HG02885 (cell line): ENCODE results near the gene CFAP73.
"Not testable (repeated sequence)": the region's sequence is repeated elsewhere in the genome, so short reads cannot be mapped to it uniquely, and the experiment has no call there.

Experiments
- ATAC-seq: cut with Tn5 transposase; IDR thresholded peaks from one replicate; pipeline ENCODE4 v1.9.1; 2021; ENCODE audit warnings: mild to moderate bottlenecking; ENCODE audit not compliant: unreplicated experiment, poor library complexity

CFAP73 gene

DNA sequence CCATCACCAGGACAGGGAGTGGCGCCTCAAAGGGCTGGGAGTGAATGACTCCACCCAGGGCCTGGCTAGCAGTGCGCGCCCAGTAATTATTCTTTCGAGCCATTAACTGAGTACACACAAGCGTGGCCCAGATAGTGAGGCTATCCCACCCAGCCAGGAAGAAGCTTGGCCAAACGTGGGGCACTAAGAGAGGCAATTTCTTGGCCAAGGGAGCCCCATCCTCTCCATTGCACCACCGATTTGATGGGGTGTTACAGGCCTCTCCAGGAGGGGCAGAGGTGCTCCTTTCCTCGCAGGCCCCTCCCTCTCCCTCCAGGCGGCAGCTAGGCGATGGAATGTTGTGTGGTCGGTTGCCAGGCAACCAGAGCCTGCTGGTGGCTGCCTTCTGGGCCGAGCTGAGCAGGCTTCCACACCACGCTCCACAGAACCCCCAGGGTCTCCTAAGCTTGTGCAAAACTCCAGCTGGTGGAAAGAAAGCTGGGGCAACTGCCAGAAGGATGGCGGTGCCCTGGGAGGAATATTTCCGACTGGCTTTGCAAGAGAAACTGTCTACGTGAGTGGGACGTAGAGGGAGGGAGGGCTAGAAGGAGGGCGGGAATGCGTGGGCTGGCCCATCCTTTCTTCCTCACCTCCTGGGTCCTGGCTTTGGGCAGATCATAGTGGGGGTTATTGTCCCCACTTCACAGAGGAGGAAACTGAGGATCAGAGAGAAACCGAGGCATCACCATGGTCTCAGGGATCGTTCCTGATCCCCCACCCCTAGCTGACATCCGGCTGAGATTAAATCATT, at the start of gene CFAP73:
Gene CFAP73 (plus strand): TSS at position 364 of the 790 bp plus-strand sequence. CDS start 134 bp downstream, at position 498.
- ATAC-seq: no peak

DNA sequence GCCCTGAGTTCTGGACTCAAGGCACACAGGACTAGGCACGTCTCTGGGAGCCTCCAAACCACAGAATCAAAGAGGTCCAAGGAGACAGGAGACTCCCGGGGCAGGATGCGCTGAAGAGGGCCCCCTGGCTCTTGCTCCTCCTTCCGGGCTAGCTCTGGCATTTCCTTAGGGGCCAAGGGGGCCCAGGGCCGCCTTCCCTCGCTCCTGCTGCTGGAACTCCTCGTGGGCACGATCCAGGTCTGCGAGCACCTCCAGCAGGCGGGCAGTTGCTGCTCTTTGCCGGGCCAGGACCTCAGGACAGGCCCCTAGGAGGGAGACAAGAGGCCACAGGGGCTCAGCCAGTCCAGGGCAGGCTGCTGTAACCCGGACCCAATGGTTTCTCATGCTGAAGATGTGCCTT, 49.8 kb upstream of the CFAP73 start:
- no peak for ATAC-seq

DNA sequence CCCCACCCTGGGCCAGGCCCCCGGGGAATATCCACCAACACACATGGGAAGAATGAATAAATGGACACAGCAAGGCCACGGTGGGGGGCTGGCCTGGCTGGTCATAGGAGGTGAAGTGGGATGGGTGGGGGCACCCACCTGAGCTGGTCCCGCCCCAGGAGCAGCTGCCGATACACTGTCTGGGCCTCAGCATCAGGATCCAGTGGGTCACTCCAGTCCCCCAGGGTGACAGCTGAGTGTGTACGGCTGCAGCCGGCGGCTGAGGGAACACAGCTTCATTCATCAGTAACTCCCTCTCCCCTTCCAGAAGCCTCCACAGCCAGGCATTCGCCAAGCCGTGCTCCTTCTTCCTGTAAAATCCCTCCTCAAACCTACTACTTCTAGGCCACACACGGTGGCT, 47.8 kb upstream of the CFAP73 start:
- no peak for ATAC-seq

DNA sequence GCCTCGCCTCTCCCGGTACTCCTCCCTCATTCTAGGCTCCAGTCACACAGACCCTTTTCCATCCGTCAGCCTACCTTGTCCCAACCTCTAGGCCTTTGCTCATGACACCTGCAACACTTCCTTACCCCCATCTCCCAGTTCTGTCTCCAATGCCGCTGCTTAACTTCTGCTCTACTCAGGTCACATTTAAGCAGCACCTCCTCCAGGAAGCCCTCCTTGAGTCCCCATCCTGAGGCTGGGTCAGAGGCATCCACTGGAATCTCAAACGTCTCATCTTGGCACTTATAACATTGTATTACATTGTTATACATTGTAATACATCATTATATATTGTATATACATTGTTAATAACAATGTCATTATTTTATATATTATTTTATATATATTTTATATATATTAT, 46.7 kb upstream of the CFAP73 start:
- ATAC-seq: no peak

DNA sequence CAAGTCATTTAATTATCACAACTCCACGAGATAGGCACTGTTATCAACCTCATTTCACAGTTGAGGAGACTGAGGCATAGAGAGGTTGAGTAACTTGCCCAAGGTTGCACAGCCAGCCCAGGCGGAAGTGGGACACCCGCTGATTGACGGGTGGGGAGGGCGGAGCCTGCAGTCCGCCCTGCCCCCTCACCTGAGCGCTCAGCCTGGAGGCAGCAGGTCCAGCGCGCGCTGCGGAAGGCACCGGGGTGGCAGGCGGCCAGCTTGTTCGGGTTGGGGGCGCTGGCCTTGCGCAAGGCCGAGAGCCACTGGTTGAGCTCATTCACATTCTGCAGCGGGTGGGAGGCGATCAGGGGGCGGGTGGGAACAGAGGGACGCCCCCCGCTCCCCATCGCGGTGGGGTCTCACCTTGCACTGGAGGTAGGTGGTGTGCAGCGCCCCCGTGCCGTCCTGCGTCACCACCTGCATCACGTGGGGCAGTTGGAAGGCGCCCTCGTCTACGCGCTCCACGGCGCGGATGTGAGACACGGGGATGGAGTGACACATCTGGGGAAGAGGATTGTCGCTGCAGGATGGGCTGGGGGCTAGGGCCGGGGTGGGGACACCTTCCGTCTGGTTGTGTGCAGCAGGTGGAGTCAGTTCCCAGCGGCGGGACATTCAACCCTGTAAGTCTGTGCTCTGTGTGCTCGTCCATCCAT, 45.6 kb upstream of the CFAP73 start:
- peak; percentile 44 for ATAC-seq

DNA sequence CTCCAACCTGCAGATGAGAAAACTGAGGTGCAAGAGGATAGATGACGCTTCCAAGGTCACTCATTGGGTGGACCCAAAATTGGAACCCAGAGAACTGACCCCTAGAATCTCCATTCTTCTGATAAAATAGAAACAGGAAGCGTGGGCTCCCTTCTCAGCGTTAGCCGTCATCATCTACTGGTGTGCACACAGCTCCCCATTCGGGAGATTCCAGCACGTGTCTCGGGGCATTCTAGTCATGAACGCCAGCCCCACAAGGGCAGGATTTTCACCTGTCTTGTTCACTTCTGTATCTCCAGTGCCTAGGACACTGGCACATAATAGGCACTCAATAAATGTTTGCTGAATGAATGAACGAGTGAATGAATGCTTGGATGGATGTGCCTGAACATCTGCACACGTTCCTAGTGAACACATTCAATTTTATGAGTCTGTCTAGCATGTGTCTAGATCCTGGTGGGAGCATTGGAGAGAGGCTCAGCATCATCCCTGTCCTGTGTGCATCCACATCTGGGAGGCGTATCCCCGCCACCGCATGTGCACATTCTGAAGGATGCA, 44.5 kb upstream of the CFAP73 start:
- no peak for ATAC-seq

DNA sequence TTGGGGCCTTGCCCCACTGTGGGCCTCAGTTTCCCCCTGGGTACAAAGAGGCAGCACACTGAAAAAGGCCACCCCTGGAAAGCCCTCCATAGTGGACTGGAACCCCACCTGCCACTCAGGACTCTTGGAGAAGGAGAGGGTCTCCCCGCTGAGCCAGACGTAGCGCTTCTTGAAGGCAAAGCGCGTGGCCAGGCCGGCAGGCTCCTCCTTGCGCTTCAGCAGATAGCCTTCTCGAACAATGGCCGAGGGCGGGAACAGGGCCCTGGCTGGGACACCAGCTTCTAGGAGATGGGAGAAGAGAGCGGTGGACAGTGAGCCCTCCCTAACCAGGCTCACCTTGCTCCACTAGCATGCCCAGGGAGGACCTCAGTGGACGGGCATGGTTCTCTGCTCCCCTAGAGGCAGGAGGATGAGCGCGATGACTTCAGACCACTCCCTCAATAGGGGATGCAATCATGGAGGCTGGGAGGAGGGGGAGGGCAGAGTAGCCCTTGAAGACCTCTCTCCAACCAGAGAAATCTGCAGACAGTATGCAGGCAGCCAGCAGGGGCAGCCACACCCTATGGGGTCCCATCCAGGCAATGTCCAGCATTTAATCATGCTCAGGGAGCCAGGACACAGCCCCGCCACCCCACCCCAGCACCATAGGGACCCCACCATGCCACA, 43.8 kb upstream of the CFAP73 start:
- ATAC-seq: no peak

DNA sequence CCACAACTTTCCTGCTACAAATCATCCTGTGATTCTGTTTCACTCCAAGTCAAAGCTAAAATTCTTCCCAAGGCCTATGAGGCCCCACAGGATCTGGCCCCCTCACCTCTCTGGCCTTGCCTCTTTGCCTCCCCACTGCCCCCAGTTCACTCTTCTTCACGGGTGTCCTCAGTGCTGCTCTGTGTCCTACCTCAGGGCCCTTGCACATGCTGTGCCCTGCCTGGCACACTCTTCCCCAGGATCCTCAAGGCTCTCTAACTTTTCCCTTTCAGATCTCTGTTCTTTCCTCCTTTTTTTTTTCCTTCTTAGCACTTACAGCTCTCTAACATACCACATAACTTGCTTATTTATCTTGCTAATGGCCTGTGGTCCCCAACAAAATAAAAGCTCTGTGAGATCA, 43.2 kb upstream of the CFAP73 start:
- no peak for ATAC-seq

DNA sequence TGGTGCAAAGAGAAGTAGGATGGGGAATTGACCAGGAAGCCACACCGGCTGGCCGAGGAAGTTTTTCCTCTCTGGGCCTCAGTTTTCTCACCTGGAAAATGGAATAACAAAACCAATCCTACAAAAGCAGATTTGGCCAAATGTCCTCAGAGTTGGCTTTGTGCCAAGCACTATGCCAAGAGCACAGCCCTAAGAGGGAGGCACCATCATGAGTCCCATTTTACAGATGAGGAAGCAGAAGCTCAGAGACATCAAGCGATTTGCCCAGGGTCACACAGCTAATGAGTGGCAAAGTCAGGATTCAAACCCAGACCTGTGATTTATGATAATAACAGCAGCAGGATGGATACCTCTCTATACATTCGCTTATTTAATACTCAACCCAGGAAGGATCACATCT, 41.2 kb upstream of the CFAP73 start:
- no peak for ATAC-seq

DNA sequence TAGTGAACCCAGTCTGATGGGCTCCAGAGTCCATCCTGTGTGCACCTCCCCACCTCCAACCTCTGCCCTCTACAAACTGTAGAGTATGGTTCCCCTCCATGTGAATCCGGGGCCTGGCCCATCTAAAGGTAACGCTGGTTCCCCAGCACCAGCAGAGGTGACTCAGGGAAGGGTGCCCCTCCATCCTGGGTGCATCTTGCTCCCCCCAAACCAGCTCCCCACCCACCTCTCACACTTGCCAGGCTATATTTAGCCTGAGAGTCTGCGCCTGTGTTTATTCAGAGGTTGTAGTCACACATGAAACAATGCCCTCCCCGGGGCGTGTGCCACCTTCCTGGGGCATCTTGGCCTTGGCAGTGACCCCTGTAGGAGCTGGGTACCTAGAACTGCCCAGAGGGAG, 40.2 kb upstream of the CFAP73 start:
- no peak for ATAC-seq

DNA sequence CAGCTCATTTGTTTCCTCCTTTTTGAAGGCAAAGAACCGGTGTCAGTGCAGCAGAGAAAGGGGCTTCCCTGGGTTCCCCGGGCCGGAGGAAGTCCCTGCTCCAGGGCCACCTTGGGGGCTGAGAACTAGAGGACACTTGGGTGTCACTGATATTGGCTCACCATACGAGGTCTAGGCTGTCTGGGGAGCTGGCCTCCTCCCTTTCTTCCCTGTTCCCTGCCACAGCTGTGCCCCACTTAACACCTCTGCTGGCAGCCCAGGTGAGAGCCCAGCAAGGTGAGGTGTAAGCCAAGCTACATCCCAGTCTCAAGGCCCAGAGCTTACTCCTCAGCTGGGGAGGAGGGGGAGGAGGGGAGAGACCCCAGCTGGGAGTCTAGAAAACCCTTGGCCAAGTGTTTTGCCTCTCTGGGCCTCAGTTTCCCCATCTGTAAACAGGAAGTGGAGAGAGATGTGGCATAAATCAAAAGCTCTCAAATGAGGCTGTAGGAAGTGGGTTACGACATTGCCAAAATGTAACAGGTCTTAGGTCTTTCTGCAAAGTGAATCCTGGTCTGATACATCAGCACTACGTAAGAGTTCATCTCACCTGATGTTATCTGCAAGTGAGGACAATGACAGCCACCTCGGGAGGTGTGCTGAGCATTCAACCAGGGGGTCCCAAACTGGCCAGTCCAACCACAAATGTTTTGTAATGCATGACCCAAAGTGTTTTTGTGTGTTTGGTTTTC, 39.5 kb upstream of the CFAP73 start:
- no peak for ATAC-seq

DNA sequence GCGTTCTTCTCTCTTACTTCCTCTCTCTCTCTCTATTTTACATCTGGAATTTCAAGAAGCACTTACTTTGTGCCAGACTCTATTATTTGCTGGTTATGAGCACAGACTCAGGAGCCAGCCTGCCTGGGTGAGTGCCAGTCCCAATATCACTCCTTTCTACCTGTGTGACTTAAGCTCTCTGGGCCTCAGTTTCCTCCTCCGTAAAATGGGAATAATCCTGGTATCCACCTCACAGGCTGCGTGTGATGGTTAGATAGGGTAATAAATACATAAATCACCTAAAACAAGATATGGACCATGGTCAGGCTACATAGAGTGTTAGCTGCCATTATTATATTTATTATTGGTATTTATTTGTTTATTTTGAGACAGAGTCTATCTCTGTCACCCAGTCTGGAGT, 38.3 kb upstream of the CFAP73 start:
- no peak for ATAC-seq

DNA sequence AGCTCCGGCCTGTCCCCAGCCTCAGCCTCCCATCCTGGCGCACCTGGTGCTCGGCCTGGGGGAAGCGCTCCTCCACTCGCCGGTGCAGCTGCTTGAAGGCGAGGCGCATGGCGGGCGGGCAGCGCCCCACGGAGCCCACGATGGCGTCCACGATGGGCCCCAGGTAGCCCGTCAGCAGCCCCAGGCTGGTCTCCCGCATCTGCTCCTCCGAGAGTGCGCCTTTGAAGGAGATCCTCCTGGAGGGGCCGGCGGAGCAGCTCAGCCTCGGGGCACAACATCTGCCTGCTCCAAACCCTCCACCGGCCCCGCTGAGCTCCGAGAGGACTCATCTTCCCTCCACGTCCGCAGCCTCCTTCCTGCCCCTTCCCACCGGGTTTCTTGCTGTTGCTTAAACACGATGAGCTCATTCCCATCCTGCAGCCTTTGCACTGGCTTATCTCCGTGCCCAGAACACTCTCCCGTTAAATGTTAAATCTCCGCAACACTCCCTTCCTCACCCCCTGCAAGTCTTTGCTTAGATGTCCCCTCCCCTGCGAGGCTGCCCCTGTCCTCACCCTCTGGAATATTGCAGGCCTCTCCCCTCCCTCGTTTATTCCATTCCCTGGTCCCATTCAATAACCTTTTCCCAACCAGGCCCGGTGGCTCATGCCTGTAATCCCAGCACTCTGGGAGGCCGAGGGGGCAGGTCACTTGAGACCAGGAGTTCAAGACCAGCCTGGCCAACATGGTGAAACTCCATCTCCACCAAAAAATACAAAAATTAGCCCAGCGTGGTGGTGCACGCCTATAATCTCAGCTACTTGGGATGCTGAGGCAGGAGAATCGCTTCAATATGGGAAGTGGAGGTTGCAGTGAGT, 37.3 kb upstream of the CFAP73 start:
- no peak for ATAC-seq

DNA sequence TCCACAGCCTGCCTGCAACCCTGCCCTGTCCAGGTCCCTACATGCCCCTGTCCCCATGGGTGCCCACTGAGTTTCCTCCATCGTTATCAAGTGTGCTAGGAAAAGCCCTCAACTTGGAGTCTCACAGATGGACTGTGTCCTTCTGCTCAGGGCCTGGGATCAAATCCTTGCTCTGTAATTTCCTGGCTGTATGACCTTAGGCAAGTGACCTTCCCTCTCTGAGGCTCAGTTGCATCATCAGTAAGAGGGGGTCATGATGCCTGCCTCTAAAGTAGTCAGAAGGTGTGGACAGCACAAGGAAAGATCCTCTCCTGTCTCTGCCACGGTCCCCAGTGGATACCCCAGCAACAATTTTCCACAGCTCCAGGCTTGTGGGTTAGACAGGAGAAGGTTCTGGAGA, 36.1 kb upstream of the CFAP73 start:
- ATAC-seq: no peak

DNA sequence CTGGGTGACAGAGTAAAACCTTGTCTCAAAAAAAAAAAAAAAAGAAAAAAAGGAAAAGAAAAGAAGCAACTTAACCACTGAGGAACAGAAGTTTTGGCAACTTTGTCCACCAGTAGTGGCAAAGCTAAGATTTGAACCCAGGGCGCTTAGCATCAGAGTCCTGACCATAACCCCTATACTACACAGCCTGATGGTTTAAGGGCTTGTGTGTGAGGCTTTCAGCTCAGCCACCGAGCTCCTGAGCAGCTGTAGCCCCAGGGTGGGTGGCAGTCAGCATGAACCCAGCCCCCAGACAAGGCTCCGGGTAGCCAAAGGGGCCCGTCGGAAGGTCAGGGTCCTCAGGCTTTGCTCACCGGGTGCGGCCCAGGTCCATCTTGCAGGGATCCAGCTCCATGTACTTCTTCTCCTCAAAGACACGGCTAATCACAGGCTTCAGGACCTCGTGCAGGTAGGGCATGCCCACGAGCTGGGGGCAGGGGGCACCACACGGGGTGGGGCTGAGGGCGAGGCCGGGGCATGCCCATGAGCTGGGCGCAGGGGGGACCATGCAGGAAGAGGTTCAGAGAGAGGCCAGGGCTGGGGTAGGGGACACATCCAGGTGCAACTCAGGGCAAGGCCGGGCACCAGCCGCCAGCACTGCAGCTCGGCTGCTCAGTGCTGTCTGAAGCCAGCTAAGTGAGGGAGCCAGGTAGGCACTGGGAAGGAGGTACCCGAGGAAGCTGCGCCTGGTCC, 34.9 kb upstream of the CFAP73 start:
- ATAC-seq: no peak

DNA sequence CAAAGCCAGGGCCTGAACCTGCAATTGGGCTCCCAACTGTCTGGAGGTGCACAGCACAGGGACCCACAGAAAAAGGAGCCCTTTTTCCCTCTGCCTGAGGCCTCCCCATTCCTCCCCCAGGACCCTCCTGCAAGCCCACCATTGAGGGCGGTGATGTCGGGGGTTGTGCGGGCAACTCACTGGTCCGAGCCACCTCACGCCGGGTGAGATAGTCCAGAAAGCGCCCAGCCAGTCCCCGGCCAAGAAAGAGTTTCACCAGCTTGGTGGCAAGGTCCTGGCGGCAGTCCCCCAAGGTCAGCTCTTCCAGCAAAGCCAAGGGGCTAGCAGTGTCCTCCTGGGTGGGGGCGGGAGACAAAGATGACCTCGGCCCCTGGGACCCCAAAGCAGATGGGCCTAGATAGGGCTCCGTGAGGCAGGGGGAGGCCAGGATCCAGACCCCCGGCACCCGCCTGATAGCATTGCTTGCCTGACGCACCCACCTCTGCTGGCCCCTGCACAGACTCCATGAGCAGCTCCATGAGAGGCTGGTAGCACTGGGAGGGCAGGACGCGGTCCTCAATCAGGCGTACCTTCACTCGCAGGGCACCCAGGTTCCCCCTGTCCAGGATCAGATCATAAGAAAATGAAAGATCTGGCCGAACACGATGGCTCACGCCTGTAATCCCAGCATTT, 33.9 kb upstream of the CFAP73 start:
- ATAC-seq: no peak

DNA sequence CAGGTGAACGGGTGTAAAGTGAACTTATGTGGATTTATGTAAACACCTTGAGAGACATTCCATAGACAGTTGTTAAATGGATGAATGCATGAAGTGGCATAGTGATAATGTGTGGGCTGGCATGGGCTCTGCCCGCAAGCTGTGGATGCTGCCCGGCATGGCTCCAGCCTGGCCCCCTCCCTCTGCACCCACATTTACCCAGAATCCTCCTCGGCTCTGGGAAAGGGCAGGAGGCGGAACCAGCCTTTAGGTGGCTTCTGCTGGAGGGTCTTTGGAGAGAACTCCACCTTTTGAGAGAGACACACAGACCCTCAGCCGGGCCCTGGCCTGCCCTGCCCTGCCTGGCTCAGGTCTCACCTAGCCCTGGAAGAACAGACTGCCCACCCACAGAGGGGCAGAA, 32.6 kb upstream of the CFAP73 start:
- ATAC-seq: no peak

DNA sequence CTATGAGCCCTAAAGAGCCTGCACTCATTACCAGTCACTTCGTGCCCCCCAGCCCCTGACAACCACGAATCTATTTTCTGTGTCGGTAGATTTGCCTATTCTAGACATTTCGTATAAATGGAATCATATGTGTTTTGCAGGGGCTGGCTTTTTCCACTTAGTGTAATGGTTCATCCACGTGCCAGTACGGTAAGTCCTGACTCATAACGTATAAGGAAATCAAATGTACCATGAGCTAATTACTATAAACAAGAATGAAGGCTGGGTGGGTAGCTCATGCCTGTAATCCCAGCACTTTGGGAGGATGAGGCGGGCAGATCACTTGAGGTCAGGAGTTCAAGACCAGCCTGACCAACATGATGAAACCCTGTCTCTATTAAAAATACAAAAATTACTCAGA, 31.8 kb upstream of the CFAP73 start:
- ATAC-seq: not testable (repeated sequence)
